Measurements from ENCODE around the gene C6orf120.

The C6orf120 gene

DNA sequence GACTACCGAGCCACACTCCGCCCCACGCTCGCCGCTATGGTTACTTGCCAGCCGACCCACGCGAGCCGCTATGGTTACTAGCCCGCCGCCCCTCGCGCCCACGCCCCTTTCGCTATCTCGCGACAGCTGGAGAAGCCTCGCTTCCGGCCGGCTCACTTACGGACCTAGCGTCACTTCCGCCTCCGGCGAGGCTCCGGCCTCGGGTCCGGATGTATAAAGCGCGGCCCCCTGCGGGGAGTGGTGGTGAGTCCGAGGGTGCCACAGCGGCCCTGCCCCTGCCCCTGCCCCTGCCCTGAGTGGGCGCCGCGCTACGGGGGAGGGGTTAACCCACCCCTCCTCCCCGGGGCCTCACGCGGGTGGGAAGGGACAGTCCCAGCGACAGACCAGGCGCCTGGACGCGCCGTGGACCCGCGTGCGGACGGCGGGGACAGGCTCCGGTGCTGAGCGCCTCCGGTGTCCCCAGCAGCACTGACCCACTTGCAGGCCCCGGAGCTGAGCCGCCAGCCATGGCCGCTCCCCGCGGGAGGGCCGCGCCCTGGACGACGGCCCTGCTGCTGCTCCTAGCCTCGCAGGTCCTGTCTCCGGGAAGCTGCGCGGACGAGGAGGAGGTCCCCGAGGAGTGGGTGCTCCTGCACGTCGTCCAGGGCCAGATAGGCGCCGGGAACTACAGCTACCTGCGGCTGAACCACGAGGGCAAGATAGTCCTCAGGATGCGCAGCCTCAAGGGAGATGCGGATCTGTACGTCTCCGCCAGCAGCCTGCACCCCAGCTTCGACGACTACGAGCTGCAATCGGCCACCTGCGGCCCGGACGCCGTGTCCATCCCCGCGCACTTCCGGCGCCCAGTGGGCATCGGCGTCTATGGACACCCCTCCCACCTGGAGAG, at the start of gene C6orf120, which contains the start of gene WDR27:
Gene C6orf120 (plus strand): TSS at position 173 of the 886 bp plus-strand sequence. CDS start 334 bp downstream, at position 507.
Gene WDR27 (minus strand): TSS at position 76 of the 886 bp plus-strand sequence. CDS start 13,024 bp downstream, outside the sequence.
- DNase-seq (ENCODE audit: low read depth): peak; percentile 96

DNA sequence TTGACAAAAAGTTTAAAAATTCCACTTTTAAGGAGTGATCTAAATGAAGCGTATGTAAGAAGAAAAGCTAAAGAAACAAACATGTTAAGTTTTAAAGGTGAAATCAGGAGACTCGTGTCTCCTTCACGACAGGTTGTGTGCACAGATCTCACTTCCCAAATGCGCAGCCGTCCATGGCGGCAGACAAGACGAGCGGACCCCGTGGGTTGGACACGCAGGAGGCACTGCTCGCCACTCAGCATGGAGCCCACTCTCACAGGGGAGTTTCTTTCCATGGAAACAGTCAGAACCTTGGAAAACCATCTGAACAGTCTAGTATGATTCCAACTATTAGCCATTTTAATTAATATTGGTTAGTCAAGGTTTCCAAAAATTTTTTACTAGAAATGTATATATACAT, 49.0 kb upstream of the C6orf120 start:
- no peak for DNase-seq (ENCODE audit: low read depth)

DNA sequence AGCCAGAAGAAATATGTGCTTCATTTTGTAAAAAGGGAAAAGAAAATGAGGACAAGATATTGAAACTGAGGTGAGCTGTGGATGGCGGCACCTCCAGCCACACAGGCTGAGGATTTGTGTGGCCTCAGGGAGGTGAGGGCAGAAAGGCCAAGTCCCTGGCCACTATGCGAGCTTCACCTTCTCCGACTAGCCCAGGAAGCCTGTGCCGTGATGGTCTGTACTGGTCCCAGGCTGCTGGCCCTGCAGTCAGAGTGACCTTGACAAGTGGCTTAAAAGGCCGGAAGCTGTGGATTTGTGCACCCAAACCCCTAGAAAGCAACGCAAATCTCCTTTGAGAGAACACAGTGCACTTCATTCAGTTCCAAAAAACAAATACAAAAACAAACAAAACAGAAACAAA, 48.2 kb upstream of the C6orf120 start:
- no peak for DNase-seq (ENCODE audit: low read depth)

DNA sequence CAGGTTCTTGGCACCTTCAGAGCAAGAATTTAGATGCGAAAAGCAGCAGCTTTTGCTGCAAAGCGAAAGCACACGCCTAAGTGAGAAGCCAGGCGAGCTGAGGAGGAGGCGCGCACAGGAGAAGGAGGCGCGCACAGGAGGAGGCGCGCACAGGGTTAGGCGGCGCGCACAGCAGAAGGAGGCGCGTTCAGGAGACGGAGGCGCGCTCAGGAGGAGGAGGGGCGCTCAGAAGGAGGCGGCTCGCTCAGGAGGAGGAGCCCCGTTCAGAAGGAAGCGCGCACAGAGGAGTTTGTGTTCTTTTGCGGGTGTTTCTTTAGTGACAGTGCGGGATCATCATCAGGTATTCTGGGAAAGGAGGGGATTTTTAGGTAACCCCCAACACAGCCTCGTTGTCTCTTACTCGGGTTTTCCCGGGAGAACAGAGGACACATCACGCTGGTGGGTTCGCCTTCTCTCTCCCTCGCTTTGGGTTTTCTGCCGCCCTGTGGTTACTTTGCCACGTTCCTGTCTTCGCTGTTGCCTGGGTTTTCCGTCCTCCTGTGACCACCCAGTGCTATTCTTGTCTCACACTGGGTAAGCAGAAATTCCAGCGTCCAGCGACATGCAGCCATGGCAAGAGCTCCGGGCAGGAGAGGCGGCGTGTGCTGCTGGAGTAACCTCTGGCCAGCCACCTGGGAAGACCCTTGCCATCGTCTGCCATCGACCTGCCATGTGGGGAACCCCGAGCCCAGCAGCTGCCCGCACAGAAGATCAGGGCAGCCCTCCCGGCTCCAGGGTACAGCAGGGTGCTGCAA, 47.1 kb upstream of the C6orf120 start:
- DNase-seq (ENCODE audit: low read depth): peak; percentile 48

DNA sequence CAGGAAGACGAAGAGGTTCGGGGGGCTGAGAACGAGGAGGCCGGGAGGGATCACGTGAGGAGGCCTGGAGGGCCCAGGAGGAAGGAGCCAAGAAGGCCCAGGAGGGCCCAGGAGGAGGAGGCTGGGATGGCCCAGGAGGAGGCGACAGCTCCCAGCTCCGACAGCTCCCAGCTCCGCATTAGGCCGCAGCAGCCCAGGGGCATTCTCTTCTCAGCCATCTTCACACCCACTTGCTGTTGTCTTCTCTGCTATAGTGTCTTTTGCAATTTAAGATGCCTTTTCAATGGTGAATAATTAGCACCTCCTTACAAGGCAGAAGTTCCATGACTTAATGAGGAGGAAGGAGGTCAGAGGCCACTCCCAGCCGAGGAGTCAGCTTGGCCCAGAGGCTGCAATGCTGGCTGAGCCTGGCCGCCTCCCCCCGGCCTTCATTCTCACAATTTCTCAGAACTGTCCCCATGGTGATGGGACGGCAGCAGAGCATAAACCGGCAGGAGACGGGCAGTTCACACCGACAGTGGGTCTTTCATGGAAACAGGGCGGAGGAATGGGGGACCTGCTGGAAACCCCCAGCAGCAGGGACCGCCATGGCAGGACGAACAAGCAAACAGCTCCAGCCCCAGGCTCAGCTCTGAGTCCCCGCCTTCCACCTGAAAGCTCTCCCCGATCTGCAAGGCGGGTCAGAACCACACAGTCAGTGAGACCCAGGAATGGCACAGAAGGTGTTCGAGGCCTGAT, 45.2 kb upstream of the C6orf120 start:
- DNase-seq (ENCODE audit: low read depth): no peak

DNA sequence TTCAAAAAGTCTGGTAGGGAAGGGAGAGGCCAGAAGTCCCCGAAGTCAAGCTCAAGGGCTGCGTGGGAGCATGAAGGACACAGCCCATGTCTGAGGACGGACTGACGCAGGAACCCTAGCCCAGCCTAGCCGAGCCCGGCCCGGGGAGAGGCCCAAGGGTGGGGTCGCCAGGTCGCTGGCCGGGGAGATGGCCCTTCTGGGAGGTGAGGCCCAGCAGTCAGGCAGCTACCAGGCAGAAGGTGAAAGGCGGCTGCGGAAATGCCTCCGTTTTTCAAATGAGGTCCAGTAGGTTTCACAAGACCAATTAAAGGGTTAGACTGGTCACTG, 44.7 kb upstream of the C6orf120 start:
- no peak for DNase-seq (ENCODE audit: low read depth)

DNA sequence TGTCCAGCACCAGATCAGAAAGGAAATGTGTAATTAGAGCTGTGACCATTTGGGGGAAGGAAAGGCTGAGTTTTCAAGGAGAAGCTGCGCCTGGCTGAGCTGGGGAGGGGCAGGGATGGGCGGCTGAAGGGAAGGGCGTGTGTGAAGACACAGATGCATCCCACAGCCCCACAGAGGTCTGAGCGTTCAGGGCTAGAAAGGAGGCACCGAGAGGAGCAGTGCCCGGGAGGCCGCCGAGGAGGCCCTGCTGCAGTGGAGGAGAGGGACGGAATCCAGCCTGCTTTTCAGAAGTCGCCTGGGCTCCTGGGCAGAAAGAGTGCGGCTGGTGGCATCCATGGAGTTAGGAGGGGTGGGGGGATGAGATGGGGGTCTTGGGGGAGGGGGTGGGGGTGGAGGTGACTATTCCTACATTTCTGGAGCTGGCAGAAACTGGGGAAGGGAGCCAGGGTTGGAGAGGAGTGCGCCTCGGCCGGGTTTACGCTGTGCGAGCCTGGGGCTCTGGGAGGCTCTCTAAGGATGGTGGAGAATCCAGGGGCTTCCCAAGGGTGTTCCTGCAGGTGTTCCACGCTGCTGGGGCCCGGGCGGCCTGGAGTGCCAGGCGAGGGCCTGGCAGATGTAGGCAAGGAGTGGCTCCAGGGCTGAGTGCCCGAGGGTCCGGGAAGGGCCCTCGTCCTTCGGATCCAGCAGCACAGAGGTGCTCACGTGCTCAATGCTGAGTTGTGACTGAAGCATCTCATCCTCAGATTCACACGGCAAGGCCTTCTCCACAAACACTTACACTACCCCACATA, 41.9 kb upstream of the C6orf120 start:
- DNase-seq (ENCODE audit: low read depth): no peak

DNA sequence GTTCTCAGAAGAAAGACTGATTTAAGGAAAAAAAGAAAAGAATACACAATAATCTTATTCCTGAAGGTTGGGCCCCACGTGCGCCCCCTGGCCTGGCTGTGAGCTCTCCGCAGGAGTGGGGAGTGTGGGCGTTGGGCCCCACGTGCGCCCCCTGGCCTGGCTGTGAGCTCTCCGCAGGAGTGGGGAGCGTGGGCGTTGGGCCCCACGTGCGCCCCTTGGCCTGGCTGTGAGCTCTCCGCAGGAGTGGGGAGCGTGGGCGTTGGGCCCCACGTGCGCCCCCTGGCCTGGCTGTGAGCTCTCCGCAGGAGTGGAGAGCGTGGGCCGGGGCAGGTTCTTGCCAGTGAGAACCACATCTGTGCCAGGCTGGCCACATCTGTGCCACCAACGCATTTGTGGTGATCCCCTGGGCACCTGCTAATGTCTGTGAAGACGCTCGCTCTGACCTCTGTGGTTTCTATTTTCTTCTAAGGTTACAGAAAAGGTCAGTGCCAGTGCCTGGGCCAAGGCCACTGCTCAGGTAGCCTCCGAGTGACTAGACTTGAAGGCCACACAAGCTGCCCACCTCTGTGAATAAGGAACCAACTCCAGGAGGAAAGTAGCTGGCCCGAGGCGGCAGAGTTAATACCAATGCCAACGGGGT, 41.1 kb upstream of the C6orf120 start:
- DNase-seq (ENCODE audit: low read depth): no peak

DNA sequence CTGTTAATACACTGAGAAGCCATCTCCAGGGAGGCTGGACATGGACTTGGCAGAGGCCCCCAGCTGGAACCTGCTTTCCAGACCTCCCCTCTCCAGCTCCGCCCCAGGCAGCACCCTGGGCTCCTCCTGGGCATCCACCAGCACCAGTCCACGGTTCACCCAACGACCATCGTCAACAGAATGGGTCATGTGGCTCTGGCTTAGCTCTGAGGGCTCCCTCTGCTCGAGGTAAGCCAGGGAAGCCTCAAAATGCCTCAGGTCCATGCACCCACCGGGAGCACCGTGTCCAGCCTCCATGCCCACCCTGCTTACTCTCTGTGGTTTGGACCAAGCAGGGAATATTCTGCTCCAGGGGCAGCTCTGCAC, 40.6 kb upstream of the C6orf120 start:
- DNase-seq (ENCODE audit: low read depth): no peak

DNA sequence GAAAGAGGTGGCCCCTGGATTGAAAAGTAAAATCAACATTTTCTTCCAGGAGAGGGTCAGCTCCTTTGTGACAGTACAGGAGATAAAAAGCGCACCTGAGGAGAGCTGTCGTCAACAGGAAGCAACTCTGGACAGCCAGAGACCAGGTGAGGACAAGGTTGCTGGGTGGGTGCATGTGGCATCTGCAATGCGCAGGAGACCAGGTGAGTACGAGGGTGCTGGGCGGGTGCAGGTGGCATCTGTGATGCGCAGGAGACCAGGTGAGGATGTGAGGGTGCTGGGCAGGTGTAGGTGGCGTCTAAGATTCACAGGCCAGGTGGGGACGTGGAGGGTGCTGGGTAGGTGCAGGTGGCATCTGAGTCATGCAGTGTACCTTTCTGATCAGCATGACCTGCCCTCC, 38.5 kb upstream of the C6orf120 start:
- no peak for DNase-seq (ENCODE audit: low read depth)

DNA sequence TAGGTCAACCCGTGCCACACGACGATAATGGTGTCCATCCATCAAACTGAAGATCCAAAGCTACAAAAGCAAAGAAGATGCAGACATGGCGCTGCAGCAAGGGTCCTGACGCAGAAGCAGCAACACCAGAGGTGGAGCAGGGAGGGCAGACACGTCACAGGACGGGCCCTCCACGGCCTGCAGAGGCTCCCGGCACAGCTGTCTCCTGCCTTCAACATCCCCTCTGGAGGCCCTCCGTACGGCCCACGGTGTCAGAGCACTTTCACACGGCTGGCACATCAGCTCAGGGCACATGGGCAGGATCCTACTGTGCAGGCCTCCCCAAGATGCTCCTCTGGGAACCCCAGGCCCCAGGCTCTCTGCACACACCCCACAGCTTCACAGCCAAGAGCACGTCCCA, 37.7 kb upstream of the C6orf120 start:
- no peak for DNase-seq (ENCODE audit: low read depth)

DNA sequence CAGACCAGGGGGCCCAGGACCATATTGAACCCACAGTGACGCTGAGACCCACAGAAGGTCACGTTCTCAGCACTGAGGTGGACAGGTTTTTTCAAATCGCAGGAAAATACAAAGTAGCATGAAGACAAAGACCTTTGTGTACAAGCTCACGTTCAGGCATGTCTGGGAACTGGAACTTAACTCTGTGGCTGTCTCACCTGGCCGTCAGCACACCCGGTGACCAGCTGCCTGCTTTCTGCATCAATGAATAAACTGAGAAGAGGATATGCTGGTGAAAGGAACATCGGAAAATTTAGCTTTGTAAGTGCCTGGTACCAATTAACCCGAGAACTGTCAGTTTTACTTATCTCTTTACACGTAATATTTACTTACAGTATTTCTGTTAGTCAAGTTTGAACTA, 36.6 kb upstream of the C6orf120 start:
- no peak for DNase-seq (ENCODE audit: low read depth)

DNA sequence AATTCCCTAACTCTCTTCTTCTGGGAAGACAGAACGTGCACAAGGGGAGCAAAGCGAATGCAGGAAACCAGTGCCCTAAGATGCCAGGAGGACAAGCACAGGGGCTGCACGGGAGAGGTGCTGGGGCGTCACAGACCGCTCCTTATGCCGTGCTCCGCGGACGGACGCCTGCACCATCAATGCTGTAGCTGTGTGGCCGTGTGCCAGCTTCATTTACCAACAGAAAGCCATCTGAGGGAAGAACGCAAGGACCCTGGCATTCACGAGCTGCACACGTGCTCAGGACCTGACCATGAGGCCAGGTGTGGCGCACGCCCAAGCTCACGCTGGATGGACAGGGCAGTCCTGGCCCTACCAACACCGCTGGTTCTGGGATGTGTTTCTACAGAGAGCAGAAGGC, 35.5 kb upstream of the C6orf120 start:
- no peak for DNase-seq (ENCODE audit: low read depth)

DNA sequence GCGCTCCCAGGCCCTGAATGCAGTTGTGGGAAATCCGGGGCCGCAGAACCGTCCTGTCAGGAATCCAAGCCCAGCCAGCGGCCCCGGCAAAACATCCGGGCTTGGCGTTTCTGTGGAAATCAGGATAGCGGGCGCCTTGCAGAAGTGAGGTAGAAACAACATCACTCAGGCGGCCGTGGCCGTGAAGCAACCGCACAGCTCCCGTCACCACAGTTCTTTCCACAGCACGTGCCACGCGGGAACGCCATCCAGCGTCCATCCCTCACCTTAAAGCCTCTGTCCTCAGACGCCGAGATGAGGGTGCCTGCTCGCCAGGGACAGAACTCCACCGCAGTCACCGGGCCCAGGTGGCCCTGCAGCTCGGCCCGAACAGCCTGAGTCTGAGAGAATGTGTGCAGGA, 34.2 kb upstream of the C6orf120 start:
- no peak for DNase-seq (ENCODE audit: low read depth)

DNA sequence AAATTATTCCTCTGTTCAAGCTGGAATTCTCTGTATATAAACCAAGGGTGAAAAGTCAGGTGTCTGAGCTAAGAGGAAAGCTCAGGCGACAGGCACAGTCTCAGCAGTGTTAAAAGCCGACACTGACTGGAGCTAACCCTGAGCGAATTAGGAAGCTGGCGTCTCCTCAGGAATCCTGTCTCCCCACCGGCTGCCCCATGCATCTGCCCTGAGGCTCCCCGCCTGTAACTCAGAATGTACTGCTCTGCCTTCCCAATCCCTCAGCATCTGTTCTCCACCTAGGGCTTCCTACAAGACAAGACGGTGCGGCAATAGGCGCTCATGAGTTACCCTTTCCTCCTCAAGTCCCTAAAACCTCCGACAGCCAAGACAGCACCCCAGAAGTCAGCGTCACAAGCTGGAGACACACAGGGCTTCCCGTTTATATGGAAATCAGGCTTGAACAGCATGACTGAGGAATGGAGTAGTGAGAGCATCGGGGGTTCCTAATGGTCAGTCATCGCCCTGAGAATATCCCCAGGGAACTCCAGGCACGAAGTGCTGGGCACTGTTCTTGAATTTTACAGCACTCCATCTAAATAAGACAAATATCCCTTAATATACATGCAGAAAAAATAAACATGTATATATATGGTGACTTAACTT, 33.6 kb upstream of the C6orf120 start:
- DNase-seq (ENCODE audit: low read depth): no peak

DNA sequence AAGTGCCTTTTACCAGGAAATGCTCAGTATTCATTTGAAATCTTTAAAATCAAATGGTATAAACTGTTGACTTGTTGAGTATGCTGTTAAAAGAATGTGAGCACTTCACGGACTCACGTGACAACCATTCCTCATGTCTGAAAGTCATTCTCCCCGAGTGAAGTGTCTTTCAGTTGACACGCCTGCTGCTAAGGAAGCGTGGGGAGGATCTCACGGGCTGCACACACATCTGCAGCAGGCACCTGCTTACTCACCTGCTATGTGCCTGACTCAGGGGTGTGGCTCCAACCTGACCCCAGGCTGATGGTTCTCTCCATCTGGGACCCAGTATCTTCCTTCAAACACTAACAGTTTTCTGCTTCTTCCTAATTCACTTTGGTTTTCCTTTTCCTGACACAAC, 32.8 kb upstream of the C6orf120 start:
- no peak for DNase-seq (ENCODE audit: low read depth)

DNA sequence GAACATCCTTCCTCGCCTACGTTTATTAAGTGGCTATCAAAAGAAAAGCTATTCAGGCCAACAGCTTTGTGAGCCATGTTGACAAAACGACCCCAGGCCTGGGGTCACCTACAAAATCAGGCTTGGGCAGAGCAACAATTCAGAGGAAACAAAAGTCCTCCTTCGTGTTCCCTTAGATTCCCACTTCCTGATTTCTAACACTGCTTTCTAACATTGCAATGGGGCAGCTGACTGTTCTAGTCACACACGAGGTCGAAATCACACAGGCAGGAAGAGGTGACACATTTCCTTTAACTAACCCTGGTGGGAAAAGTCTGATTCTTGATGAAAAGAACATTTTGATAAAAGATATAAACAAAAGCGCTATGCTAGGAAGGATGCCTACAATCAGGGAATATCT, 32.0 kb upstream of the C6orf120 start:
- DNase-seq (ENCODE audit: low read depth): no peak

DNA sequence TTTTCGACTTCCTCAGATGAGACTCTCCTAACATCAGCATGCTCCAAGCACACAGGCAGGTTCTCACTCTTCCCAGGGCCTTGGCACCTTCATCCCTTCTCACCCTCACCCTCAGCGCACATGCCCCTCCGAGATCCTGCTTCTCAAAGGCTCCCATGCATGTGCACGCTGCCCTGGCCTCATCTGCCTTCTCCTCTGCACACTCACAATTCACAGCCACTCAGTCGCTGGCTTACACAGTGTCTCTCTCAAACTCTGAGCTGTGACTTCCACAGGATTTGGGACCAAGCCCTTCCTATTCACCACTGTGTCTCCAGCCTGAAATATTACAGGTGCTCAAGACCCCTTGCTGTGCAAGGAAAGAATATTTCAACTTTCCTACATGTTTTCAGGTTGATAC, 30.4 kb upstream of the C6orf120 start:
- DNase-seq (ENCODE audit: low read depth): no peak

DNA sequence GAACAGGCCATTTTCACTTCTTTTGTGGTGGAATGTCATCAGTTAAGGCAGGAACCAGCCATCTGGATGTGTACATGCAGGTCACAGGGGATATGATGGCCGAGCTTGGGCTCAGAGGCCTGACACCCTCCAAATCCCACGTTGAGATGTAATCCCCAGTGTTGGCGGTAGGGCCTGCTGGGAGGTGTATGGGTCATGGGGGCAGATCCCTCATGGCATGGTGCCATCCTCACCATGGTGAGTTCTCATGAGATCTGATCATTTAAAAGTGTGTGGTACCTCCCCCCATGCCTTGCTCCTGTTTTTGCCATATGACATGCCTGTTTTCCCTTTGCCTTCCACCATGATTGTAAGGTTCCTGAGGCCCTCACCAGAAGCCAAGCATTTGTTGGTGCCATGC, 26.9 kb upstream of the C6orf120 start:
- no peak for DNase-seq (ENCODE audit: low read depth)

DNA sequence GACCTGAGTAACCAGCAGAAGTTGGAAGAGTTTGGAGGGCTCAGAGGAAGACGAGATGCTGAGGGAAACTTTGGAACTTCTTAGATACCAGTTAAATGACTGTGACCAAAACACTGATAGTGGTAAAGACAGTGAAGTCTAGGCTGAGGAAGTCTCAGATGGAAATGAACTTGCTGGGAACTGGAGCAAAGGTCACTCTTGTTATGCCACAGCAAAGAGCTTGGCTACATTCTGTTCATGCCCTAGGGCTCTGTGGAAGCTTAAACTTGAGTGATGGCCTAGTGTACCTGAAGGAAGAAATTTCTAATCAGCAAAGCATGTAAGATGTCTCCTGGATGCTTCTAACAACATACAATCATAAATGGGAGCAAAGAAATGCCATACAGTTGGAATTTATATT, 24.8 kb upstream of the C6orf120 start:
- no peak for DNase-seq (ENCODE audit: low read depth)

DNA sequence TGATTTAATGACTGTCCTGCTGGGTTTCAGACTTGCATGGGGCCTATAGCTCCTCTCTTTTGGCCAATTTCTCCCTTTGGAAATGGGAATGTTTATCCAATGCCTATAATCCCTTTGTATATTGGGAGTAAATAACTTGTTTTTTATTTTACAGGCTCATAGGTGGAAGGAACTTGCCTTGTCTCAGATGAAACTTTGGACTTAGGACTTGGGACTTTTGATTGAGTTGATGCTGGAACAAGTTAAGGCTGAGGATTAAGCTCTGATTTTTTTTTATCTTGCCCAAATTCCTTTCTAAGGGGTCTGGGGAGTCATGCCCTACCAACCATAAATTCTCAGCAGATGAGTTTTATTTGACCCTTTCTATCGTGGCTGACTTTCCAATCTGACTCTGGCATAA, 23.6 kb upstream of the C6orf120 start:
- no peak for DNase-seq (ENCODE audit: low read depth)

All from T-helper 22 cell (primary cell).